ENCODE results near the gene BANP.

DNA sequence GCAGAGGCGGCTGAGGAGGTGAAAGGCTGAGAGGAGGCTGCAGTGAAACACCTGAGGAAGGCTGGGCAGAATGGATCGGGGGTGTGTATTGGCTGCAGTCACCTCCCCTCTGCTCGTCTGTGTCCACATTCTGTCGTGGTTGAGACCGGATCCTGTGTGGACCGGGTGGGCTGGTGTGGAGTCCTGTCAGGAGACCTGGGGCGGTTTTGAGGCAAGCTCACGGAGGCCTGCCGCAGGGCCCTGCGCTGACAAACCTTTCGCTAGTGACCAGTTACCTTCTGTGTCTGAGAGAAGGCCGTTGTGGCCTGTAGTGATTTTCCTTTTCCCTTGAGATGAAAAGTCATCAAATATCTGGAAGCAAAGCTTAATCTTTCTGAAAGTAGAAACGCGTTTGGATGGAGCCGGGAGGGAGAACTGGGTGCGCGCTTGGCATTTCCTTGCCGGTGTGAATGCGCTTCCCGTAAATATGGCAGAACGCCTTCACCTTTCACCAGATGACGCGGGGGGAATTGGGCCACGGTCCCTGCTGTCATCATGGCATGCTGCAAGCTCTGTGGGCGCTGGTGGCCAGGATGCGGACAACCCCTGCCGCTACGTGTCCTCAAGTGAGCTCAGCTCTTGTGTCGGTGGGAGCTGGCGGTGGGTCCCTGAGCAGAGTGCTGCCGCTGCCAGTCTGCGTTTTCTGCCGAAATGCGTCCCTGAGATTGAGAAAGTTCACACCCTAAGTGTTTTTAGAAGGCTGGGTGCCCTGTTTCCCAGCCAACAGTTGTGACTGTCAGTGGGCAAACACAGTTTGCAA, 6.3 kb downstream of the BANP start:
- TF ChIP-seq POLR2AphosphoS5 (IDR thresholded peaks at IDR 0.05; ENCODE audit: low read depth, low read length) = no peak
- TF ChIP-seq FOSL1 (IDR thresholded peaks at IDR 0.05; ENCODE audit: low read depth) = no peak

Measured in HCT116 (cell line).